ENCODE data around the gene UXS1. TPM values are rescaled to one million over a fixed set of nuclear protein-coding genes. Genes with fewer than 3 reads are reported as not detected.

The UXS1 gene
- total RNA-seq, 1 experiment from 2014 or later = 46.3 TPM

GRCh38 chr2:106191511-106192016, 2.5 kb downstream of the UXS1 start:
- H3K23ac ChIP-seq (ENCODE audit: insufficient read length, low read depth, low read length) = no peak overlapping the region
- no peak overlapping the region for H2BK5ac ChIP-seq (ENCODE audit: insufficient read length, low read length)
- Mint-ChIP-seq H3K27ac (peak overlapping the region in 2 of 3 experiments; percentile 0 to 2; a peak in 3 of 7 replicates), H3K36me3 (ENCODE audit: insufficient read depth in 1 of 3, low read depth in 3 of 3) (peaks cover 1 to 5% (median 3%) of the 10 kb centered on the region in 3 experiments; a peak in 4 of 7 replicates), H3K4me3 (peak overlapping the region in 1 of 2 experiments; percentile 21; a peak in 1 of 5 replicates), H3K4me1 (peaks cover 48 to 51% of the 10 kb centered on the region in 2 experiments), H3K9me3 (no peaks in the 10 kb centered on the region; a peak in 1 of 5 replicates), H3K27me3 (ENCODE audit: low read depth) (no peaks in the 10 kb centered on the region; the same call in none of the 2 replicates)
- TF ChIP-seq CTCF (conservative IDR thresholded peaks at IDR 0.05) = no peak
- H4K20me1 ChIP-seq (ENCODE audit: control insufficient read depth, insufficient read depth, insufficient read length) = peaks cover 4% of the 10 kb centered on the region
- no peak overlapping the region for H3K9ac ChIP-seq (ENCODE audit: extremely low read depth, insufficient read length, low read length)
- peaks cover 34% of the 10 kb centered on the region; the same call in 1 of the 2 replicates for H3K79me2 ChIP-seq (ENCODE audit: insufficient read depth, low read length)
- no peaks in the 10 kb centered on the region for H3K27me3 ChIP-seq (ENCODE audit: insufficient read depth, low read length)
- no peak overlapping the region for H2BK12ac ChIP-seq (ENCODE audit: insufficient read length, low read depth, low read length)
- peaks cover 9% of the 10 kb centered on the region for H3K23me2 ChIP-seq (ENCODE audit: insufficient read length, low read depth, low read length, poor library complexity, severe bottlenecking)
- H2AK5ac ChIP-seq (ENCODE audit: insufficient read length, low read length) = no peak overlapping the region
- no peak overlapping the region for H2AFZ ChIP-seq (ENCODE audit: low read length)
- H3K27ac ChIP-seq (ENCODE audit: insufficient read length, low read depth, low read length) = no peak overlapping the region
- H4K91ac ChIP-seq (ENCODE audit: insufficient read length, low read depth, low read length) = no peak overlapping the region
- H2BK20ac ChIP-seq (ENCODE audit: low read depth, low read length, poor library complexity, severe bottlenecking) = no peak overlapping the region
- no peak overlapping the region for H3K18ac ChIP-seq (ENCODE audit: insufficient read length, low read depth, low read length)
- no peaks in the 10 kb centered on the region for H3K9me3 ChIP-seq (ENCODE audit: control insufficient read depth, low read depth, low read length)
- peaks cover 10% of the 10 kb centered on the region for H3K79me1 ChIP-seq (ENCODE audit: insufficient read depth, low read depth, low read length, poor library complexity, severe bottlenecking)
- no peak overlapping the region for H2BK15ac ChIP-seq (ENCODE audit: low read depth, low read length)
- no peak overlapping the region for H4K5ac ChIP-seq (ENCODE audit: insufficient read length, low read depth, low read length)
- no peak overlapping the region for H3K56ac ChIP-seq (ENCODE audit: insufficient read length, low read depth, low read length)
- DNase-seq = no peak
- no peak overlapping the region for H3K4ac ChIP-seq (ENCODE audit: low read depth, low read length)
- no peak overlapping the region for H4K8ac ChIP-seq (replicated peaks; ENCODE audit: insufficient read length, low read depth, low read length)
- H3K4me2 ChIP-seq (ENCODE audit: insufficient read depth, insufficient read length, low read length) = peak overlapping the region; percentile 9
- H2BK120ac ChIP-seq (ENCODE audit: low read depth, low read length, poor library complexity, severe bottlenecking) = no peak overlapping the region
- no peak overlapping the region for H3K14ac ChIP-seq (ENCODE audit: insufficient read depth, low read length)
- H3T11ph ChIP-seq (ENCODE audit: low read length) = no peak overlapping the region
- peaks cover 9% of the 10 kb centered on the region; the same call in 1 of the 2 replicates for H3K4me1 ChIP-seq (ENCODE audit: insufficient read depth, low read length)
- no CpG with 5 or more reads among the region's 5 CpGs for WGBS (ENCODE audit: extremely low coverage, insufficient read length, low lambda C conversion rate)
